HEK293T (cell line): Measurements from ENCODE around the gene OR1J2.

Source experiments
- CTCF ChIA-PET: fragments of 350-600 bp; formaldehyde crosslinking; extraction: SDS; loops from one replicate; lab custom pipeline; 2021; ENCODE audit warnings: antibody characterized with exemption, inconsistent platforms; lab: Yijun Ruan, JAX
- POLR2A ChIA-PET: fragments of 350-600 bp; formaldehyde crosslinking; extraction: SDS; loops from one replicate; lab custom pipeline; 2020; ENCODE audit warnings: antibody characterized with exemption, inconsistent platforms; lab: Yijun Ruan, JAX
- DNase-seq: peaks from one replicate; pipeline ENCODE4 v3.0.0; 2012; ENCODE audit warnings: mixed read lengths; ENCODE audit errors: extremely low spot score
- ARNT ChIP-seq: fragments of 450-650 bp; IDR thresholded peaks from 2 replicates; pipeline ENCODE4 v1.6.1; 2017; ENCODE audit warnings: mild to moderate bottlenecking
- BHLHE40 ChIP-seq: fragments of 450-650 bp; IDR thresholded peaks from 2 replicates; pipeline ENCODE4 v1.6.1; 2016; ENCODE audit warnings: mild to moderate bottlenecking, moderate library complexity, borderline replicate concordance
- CTBP1 ChIP-seq: fragments of 450-650 bp; IDR thresholded peaks from 2 replicates; pipeline ENCODE4 v1.6.1; 2016; ENCODE audit warnings: borderline replicate concordance
- ELF4 ChIP-seq: fragments of 450-650 bp; IDR thresholded peaks from 2 replicates; pipeline ENCODE4 v1.6.1; 2017; ENCODE audit warnings: antibody characterized with exemption
- FOXA1 ChIP-seq: fragments of 450-650 bp; IDR thresholded peaks from 2 replicates; pipeline ENCODE4 v1.6.1; 2016; ENCODE audit warnings: mild to moderate bottlenecking
- FOXK2 ChIP-seq: fragments of 450-650 bp; IDR thresholded peaks from 2 replicates; pipeline ENCODE4 v1.6.1; 2016; ENCODE audit warnings: mild to moderate bottlenecking
- FOXM1 ChIP-seq: fragments of 450-650 bp; IDR thresholded peaks from 2 replicates; pipeline ENCODE4 v1.6.1; 2017; ENCODE audit warnings: mild to moderate bottlenecking, borderline replicate concordance
- HDGF ChIP-seq: fragments of 450-650 bp; IDR thresholded peaks from 2 replicates; pipeline ENCODE4 v1.6.1; 2017; ENCODE audit warnings: antibody characterized with exemption, borderline replicate concordance
- L3MBTL2 ChIP-seq: fragments of 450-650 bp; conservative IDR thresholded peaks from 2 replicates; pipeline ENCODE4 v1.6.1; 2016; ENCODE audit warnings: mild to moderate bottlenecking
- LEF1 ChIP-seq: fragments of 450-650 bp; IDR thresholded peaks from 2 replicates; pipeline ENCODE4 v1.6.1; 2017; ENCODE audit warnings: mild to moderate bottlenecking, borderline replicate concordance
- NFRKB ChIP-seq: fragments of 450-650 bp; IDR thresholded peaks from 2 replicates; pipeline ENCODE4 v1.6.1; 2016; ENCODE audit warnings: mild to moderate bottlenecking, moderate library complexity
- SP1 ChIP-seq: fragments of 450-650 bp; IDR thresholded peaks from 2 replicates; pipeline ENCODE4 v1.6.1; 2017
- SUZ12 ChIP-seq: fragments of 450-650 bp; IDR thresholded peaks from 2 replicates; pipeline ENCODE4 v1.6.1; 2016; ENCODE audit warnings: mild to moderate bottlenecking
- TARDBP ChIP-seq: fragments of 450-650 bp; IDR thresholded peaks from 2 replicates; pipeline ENCODE4 v1.6.1; 2016
- ZNF384 ChIP-seq: fragments of 450-650 bp; IDR thresholded peaks from 2 replicates; pipeline ENCODE4 v1.6.1; 2016
- TF ChIP-seq, protein P1 (sequence below): fragments of 450-650 bp; IDR thresholded peaks from 2 replicates; pipeline ENCODE4 v1.6.1; 2016

Gene OR1J2

GRCh38 chr9:122475717-122476116 is 34.9 kb upstream of the OR1J2 start:
- DNase-seq, result no peak
- CTCF ChIA-PET, result no interaction called here
- POLR2A ChIA-PET, result no interaction called here
- TF ChIP-seq FOXK2, result no peak
- TF ChIP-seq L3MBTL2, result no peak
- no peak for TF ChIP-seq BHLHE40
- TF ChIP-seq SP1, result no peak
- no peak for TF ChIP-seq CTBP1
- TF ChIP-seq SUZ12, result no peak

DNA sequence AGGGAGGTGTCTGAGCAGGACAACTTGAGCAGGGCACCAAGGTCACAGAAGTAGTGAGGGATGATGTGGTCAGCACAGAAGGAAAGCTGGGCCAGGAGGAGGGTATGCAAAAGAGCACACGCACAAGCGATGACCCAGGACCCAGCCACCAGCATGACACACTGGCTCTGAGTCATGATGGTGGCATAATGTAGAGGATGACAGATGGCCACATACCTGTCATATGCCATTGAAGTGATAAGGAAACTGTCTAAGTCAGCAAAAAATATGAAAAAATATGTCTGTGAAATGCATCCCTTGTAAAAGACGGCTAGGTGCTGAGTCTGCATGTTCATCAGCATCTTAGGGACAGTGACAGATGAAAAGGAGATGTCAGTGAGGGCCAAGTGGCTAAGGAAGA is 33.3 kb upstream of the OR1J2 start:
- POLR2A ChIA-PET, result no interaction called here
- CTCF ChIA-PET, result no interaction called here
- TF ChIP-seq, protein P1, sequence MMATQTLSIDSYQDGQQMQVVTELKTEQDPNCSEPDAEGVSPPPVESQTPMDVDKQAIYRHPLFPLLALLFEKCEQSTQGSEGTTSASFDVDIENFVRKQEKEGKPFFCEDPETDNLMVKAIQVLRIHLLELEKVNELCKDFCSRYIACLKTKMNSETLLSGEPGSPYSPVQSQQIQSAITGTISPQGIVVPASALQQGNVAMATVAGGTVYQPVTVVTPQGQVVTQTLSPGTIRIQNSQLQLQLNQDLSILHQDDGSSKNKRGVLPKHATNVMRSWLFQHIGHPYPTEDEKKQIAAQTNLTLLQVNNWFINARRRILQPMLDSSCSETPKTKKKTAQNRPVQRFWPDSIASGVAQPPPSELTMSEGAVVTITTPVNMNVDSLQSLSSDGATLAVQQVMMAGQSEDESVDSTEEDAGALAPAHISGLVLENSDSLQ, result no peak
- no peak for TF ChIP-seq SP1
- TF ChIP-seq FOXA1, result no peak
- DNase-seq, result no peak

DNA sequence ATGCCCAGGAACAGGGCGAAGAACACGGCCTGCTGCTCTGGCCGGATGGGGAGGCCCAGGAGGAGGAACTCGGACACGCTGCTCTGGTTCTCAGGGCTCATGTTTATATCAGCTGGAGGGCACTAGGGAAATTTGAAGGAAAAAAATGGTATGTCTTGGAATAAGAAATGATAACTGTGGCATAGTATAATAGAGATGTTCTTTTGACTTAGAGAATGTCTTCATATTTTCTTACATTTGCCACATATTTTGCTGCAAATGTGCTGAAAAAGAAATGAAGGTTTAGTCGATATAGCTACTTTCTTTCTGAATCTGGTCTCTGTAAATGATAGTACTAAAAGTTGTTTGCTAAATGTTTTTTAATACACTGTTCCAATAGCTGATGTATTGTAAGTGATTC is 32.8 kb upstream of the OR1J2 start, which contains the start of gene OR1J1:
Gene OR1J1 (minus strand): TSS at position 101 of the 400 bp plus-strand sequence. CDS start 0 bp downstream, at position 101.
- no peak for TF ChIP-seq SUZ12
- TF ChIP-seq, protein P1, result no peak
- no peak for TF ChIP-seq FOXM1
- no peak for TF ChIP-seq L3MBTL2
- ChIA-PET POLR2A (no interaction called here), CTCF (no interaction called here)
- DNase-seq, result no peak

DNA sequence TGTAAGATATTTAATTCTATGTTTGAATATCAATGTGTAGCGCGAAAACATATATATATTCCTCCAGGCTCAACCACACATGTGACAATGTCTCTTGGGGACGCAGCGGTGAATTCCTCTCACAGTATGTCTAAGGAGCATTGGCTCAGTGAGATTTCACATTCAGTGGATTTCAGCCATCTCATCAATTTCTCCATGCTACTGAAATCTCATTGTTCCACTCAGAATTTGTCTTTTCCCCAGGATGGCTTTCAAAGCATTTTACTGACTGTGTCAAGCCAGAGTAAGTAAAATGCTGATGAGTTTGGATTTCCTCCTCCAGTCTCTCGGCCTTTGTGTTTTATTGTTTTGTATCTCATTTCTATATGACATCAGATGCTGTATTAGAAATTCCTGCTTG is 31.5 kb upstream of the OR1J2 start:
- POLR2A ChIA-PET, result no interaction called here
- TF ChIP-seq SP1, result no peak
- no peak for TF ChIP-seq LEF1
- no peak for TF ChIP-seq CTBP1
- TF ChIP-seq TARDBP, result no peak
- no peak for TF ChIP-seq FOXM1
- TF ChIP-seq FOXK2, result no peak
- no peak for TF ChIP-seq ELF4
- TF ChIP-seq NFRKB, result no peak
- no peak for TF ChIP-seq SUZ12
- TF ChIP-seq BHLHE40, result no peak
- CTCF ChIA-PET, result no interaction called here
- no peak for DNase-seq

DNA sequence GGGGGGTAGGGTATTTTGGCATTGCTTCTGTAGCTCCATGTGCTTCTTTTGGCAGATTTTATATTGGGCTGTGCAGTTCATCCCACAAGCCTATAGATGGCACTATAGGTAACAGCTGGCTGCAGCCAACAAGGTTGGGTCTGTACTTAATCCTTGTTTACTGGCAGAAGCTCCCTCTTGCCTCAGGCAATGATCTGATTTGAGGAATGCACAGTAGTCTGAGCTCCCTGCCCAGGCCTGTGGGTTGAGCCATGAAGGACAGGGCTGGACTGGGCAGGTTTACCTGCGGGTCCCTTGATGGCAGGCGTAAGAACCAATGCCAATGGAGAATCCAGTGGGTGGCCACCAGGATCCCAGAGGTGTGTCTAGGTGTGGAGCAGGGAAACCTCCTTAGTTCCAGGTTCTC is 11.7 kb upstream of the OR1J2 start:
- CTCF ChIA-PET, result interaction anchor here (0.7 to 1.3 kb wide), 7 partner anchors 9 to 310 kb away, joined by 3 to 6 read pairs (median 3); no protein-coding TSS in a partner anchor
- POLR2A ChIA-PET, result no interaction called here
- peak; percentile 51 for DNase-seq
- no peak for TF ChIP-seq SP1
- TF ChIP-seq, protein P1, result no peak
- no peak for TF ChIP-seq HDGF
- no peak for TF ChIP-seq FOXM1
- no peak for TF ChIP-seq TARDBP
- TF ChIP-seq ARNT, result no peak
- no peak for TF ChIP-seq NFRKB
- TF ChIP-seq L3MBTL2, result no peak
- no peak for TF ChIP-seq LEF1
- no peak for TF ChIP-seq CTBP1

DNA sequence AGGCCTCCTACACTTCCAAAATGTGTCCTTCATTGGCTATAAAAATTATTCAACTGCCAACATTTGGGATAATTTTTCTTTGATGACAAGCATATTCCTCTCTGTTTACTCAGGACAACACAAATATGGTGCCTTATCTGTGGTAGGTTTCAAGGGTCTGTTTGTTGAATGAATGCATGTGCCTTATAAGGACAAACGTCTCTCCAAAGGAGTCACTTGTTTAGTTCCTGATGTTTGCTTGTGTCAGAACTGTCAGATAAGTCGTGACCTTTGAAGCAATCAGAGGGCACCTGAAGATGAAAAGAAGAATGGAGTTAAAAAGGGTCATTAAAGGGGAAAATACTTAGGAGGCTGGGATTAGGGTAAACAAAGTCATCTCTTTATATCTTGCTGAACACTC is 3.6 kb upstream of the OR1J2 start:
- ChIA-PET POLR2A (no interaction called here), CTCF (no interaction called here)
- TF ChIP-seq BHLHE40, result no peak
- TF ChIP-seq FOXA1, result no peak
- TF ChIP-seq FOXM1, result no peak
- no peak for TF ChIP-seq ZNF384
- no peak for TF ChIP-seq LEF1
- no peak for TF ChIP-seq ARNT
- TF ChIP-seq SUZ12, result no peak
- TF ChIP-seq CTBP1, result no peak
- TF ChIP-seq, protein P1, result no peak
- TF ChIP-seq HDGF, result no peak
- TF ChIP-seq FOXK2, result no peak
- TF ChIP-seq ELF4, result no peak
- TF ChIP-seq L3MBTL2, result no peak
- TF ChIP-seq SP1, result no peak
- TF ChIP-seq TARDBP, result no peak
- TF ChIP-seq NFRKB, result no peak
- no peak for DNase-seq
